Calu3 (cell line): ENCODE data around the gene FFAR2. TPM values are rescaled to one million over a fixed set of nuclear protein-coding genes. Genes with fewer than 3 reads are reported as not detected.

Source experiments
- BruUV-seq: library from RNA; stranded (reverse); fragments of 400-500 nt; replicated peaks from 2 replicates; lab custom pipeline; 2021; lab: Mats Ljungman, UMichigan
- CTCF ChIA-PET: fragments of 300-600 bp; sonication (Branson Sonifier 250); formaldehyde crosslinking; loops from one replicate; lab custom pipeline; 2022; ENCODE audit warnings: antibody characterized with exemption; lab: Charles Lee
- DNase-seq: peaks from one replicate; pipeline ENCODE4 v3.0.0; 2022
- H3K27ac Mint-ChIP-seq: one replicate; pipeline ENCODE4 v1.8.0; 2022; ENCODE audit warnings: mixed read lengths; ENCODE audit not compliant: unreplicated experiment
- H3K27me3 Mint-ChIP-seq: one replicate; pipeline ENCODE4 v1.8.0; 2022; ENCODE audit warnings: mixed read lengths; ENCODE audit not compliant: unreplicated experiment
- H3K36me3 Mint-ChIP-seq: one replicate; pipeline ENCODE4 v1.8.0; 2022; ENCODE audit warnings: mild to moderate bottlenecking, moderate library complexity, mixed read lengths; ENCODE audit not compliant: insufficient read depth, unreplicated experiment
- H3K4me1 Mint-ChIP-seq: one replicate; pipeline ENCODE4 v1.8.0; 2022; ENCODE audit warnings: mild to moderate bottlenecking, low read depth, mixed read lengths; ENCODE audit not compliant: unreplicated experiment
- H3K4me3 Mint-ChIP-seq: one replicate; pipeline ENCODE4 v1.8.0; 2022; ENCODE audit warnings: mild to moderate bottlenecking, low read depth, moderate library complexity, mixed read lengths; ENCODE audit not compliant: unreplicated experiment
- H3K9me3 Mint-ChIP-seq: one replicate; pipeline ENCODE4 v1.8.0; 2022; ENCODE audit warnings: low read depth, mixed read lengths; ENCODE audit not compliant: unreplicated experiment
- CTCF ChIP-seq: fragments of 200-600 bp; IDR thresholded peaks from one replicate; pipeline ENCODE4 v1.8.0; 2022; ENCODE audit warnings: antibody characterized with exemption; ENCODE audit not compliant: unreplicated experiment
- intact Hi-C: fragments of 100-400 bp; cut with micrococcal nuclease; formaldehyde crosslinking; loops from one replicate; pipeline ENCODE4 v1.10.0; 2022; ENCODE audit not compliant: unreplicated experiment
- total RNA-seq: library from RNA; stranded (reverse); gene quantifications from 2 replicates; pipeline ENCODE4 v1.2.3, GENCODE V29; 2022

The FFAR2 gene
- total RNA-seq, 1 experiment from 2014 or later: not detected

GRCh38 chr19:35414442-35414841 lies 33.6 kb upstream of the FFAR2 start:
- no peak for TF ChIP-seq CTCF

GRCh38 chr19:35416331-35416730 lies 31.7 kb upstream of the FFAR2 start:
- CTCF ChIA-PET: interaction anchor here (0.9 kb wide), 1 partner anchor 64 kb away, joined by 3 read pairs; no protein-coding TSS in a partner anchor
- H3K27ac Mint-ChIP-seq: no peak overlapping the region
- no peak for TF ChIP-seq CTCF

More at GRCh38 chr19:35414442-35414841, 33.6 kb upstream of the FFAR2 start:
- BruUV-seq: no TSS peak
- peaks cover 91% of the 10 kb centered on the region for H3K27me3 Mint-ChIP-seq
- no peaks in the 10 kb centered on the region for H3K4me1 Mint-ChIP-seq
- H3K27ac Mint-ChIP-seq: no peak overlapping the region
- no peak overlapping the region for H3K4me3 Mint-ChIP-seq
- CTCF ChIA-PET: no interaction called here
- H3K36me3 Mint-ChIP-seq: no peaks in the 10 kb centered on the region
- no peak for DNase-seq
- intact Hi-C loops: no loop called here
- no peaks in the 10 kb centered on the region for H3K9me3 Mint-ChIP-seq

GRCh38 chr19:35417278-35417677 lies 30.8 kb upstream of the FFAR2 start:
- Mint-ChIP-seq H3K4me3 (no peak overlapping the region), H3K27ac (no peak overlapping the region), H3K4me1 (peaks cover 9% of the 10 kb centered on the region), H3K27me3 (peaks cover 64% of the 10 kb centered on the region), H3K9me3 (no peaks in the 10 kb centered on the region), H3K36me3 (no peaks in the 10 kb centered on the region)
- BruUV-seq: no TSS peak
- intact Hi-C loops: no loop called here
- DNase-seq: no peak
- TF ChIP-seq CTCF: no peak
- CTCF ChIA-PET: interaction anchor here (0.9 kb wide), 1 partner anchor 65 kb away, joined by 3 read pairs; no protein-coding TSS in a partner anchor

More at GRCh38 chr19:35416331-35416730, 31.7 kb upstream of the FFAR2 start:
- DNase-seq: no peak
- H3K27me3 Mint-ChIP-seq: peaks cover 72% of the 10 kb centered on the region
- H3K4me3 Mint-ChIP-seq: no peak overlapping the region
- peaks cover 9% of the 10 kb centered on the region for H3K4me1 Mint-ChIP-seq
- no peaks in the 10 kb centered on the region for H3K36me3 Mint-ChIP-seq
- no TSS peak for BruUV-seq
- no peaks in the 10 kb centered on the region for H3K9me3 Mint-ChIP-seq
- intact Hi-C loops: no loop called here

GRCh38 chr19:35417713-35418534 lies 30.1 kb upstream of the FFAR2 start:
- H3K36me3 Mint-ChIP-seq: no peaks in the 10 kb centered on the region
- no peak for TF ChIP-seq CTCF
- CTCF ChIA-PET: interaction anchor here (0.9 kb wide), 1 partner anchor 65 kb away, joined by 3 read pairs; no protein-coding TSS in a partner anchor
- no peak overlapping the region for H3K27ac Mint-ChIP-seq
- BruUV-seq: no TSS peak
- H3K4me1 Mint-ChIP-seq: peaks cover 9% of the 10 kb centered on the region
- H3K9me3 Mint-ChIP-seq: no peaks in the 10 kb centered on the region
- peaks cover 61% of the 10 kb centered on the region for H3K27me3 Mint-ChIP-seq
- intact Hi-C loops: no loop called here
- H3K4me3 Mint-ChIP-seq: no peak overlapping the region
- DNase-seq: no peak
